GM18870 (cell line): ENCODE measurements around the gene CASQ2.

ENCODE experiments used
- ATAC-seq: cut with Tn5 transposase; IDR thresholded peaks from one replicate; pipeline ENCODE4 v1.9.1; 2021; ENCODE audit warnings: moderate library complexity; ENCODE audit not compliant: unreplicated experiment

The CASQ2 gene

DNA sequence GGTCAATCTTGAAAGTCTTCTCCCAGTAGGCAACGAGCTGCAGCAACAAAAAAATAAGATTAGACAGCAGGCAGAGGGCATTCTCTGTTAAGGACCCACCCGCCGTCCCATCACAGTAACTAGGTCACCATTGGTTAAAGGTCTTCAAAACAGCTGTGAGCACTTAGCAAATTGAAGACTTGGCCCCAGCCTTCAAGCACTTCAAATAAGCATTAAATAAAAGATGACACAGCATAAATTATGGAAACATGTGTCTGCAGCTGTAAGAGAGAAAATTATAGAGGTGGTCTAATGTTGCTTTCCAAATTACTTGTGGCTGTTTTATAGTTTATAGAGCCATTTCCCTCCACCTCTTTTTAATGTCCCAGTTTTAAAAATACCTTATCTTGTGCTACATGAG lies 65.6 kb downstream of the CASQ2 start:
- ATAC-seq = no peak

- ATAC-seq = no peak
Observed at GRCh38 chr1:115701090-115701489, 67.4 kb downstream of the CASQ2 start.

GRCh38 chr1:115697619-115698018 lies 70.9 kb downstream of the CASQ2 start:
- no peak for ATAC-seq

GRCh38 chr1:115694805-115695204 lies 73.7 kb downstream of the CASQ2 start:
- ATAC-seq = no peak

DNA sequence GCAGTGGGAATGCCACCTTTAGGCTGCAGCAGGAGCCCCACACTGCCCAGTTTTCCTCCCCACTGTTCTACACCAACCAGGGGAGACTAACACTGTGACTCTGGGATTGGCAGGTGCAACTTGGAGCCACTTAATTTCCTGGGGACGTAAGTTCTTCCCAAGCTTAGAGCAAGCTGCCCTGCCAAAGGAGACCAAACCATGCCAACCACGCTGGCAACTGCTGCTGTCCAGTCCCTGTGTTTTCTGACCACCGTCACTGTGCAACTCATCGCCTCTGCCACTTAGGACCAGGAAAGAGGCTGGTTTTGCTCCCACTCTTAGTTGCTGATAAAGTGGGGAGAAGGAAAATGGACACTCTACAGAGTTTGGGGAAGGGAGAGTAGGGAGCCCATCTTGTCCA lies 76.3 kb downstream of the CASQ2 start:
- ATAC-seq = no peak

GRCh38 chr1:115690972-115691371 lies 77.5 kb downstream of the CASQ2 start:
- ATAC-seq = no peak

- no peak for ATAC-seq
Observed at GRCh38 chr1:115687744-115688143, 80.8 kb downstream of the CASQ2 start.

GRCh38 chr1:115685029-115685705 lies 83.3 kb downstream of the CASQ2 start:
- no peak for ATAC-seq

- ATAC-seq = no peak
Observed at GRCh38 chr1:115682792-115683191, 85.7 kb downstream of the CASQ2 start.

GRCh38 chr1:115680730-115681111 lies 87.8 kb downstream of the CASQ2 start:
- no peak for ATAC-seq

- ATAC-seq = no peak
Observed at GRCh38 chr1:115679141-115679611, 89.3 kb downstream of the CASQ2 start.

DNA sequence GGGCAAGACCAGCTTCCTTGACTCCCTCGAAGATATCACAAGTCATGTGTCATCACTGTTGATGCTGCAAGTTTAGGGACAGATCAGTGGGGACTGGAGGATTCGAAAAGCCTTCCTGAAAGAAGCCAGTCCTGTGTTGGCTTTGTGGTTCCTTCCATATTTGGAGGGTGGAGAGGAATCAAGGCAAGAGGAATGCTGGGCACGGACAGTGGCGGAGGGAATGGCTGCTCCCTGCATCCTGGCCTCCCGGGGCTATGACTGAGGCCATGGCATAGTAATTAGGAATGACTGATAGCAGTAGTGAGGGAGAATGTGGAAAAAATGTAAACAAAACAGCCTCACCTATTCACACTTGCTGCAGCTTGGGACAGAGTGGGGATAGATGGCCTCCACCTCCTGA lies 90.4 kb downstream of the CASQ2 start:
- no peak for ATAC-seq

DNA sequence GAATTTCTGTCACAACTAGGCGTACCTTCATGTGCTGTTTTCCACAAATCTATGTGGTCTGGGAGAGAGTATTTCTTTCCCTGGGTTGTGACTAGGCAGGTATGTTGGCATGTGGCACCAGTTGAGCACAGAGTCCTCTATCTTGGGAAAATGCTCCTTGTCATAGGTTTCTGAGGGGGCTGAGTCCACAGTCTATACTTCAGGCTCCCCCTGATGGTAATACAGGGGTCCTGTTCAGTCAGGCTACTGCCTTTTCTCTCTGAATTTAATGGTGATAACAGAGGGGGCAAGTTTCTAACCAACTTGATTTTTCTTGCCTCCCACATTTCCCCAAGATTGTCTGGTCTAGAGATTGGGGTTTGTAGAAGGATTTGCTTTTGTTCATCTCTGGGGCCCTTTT lies 90.9 kb downstream of the CASQ2 start:
- ATAC-seq = no peak

- ATAC-seq = peak; percentile 47
Observed at GRCh38 chr1:115677182-115677555, 91.3 kb downstream of the CASQ2 start.

DNA sequence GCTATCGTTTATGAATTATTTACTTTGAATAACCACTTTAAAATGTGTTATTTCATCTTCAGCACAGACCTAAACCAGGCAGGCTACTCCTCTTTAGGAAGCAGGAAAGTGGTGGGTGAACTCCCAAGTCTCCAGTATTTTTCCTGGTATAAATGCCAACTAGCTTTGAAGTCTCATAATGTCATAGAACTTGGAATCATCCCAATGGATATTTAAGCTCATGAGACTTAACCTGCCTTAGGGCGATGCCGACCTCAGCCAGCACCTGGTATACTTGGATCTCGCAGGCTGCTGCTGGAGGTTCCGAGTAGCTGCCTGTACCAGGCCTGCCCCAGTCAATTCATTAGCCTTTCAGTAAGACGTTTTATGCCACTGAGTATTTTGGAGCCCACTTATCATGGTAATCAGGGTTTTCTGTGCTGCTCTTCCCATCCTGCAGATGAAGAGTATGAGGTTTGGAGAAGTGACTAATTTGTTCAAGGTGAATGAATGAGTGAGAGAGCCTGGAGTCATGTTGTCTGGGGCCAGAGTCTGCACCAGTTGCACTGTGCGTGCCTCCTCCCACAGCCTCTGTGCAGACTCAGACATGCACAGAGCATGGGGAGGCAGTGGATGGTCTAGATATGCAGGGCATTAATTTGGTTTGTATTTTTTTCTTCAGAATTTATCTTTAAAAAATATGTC lies 91.9 kb downstream of the CASQ2 start:
- ATAC-seq = peak; percentile 27

- ATAC-seq = no peak
Observed at GRCh38 chr1:115672224-115673009, 96.1 kb downstream of the CASQ2 start.

DNA sequence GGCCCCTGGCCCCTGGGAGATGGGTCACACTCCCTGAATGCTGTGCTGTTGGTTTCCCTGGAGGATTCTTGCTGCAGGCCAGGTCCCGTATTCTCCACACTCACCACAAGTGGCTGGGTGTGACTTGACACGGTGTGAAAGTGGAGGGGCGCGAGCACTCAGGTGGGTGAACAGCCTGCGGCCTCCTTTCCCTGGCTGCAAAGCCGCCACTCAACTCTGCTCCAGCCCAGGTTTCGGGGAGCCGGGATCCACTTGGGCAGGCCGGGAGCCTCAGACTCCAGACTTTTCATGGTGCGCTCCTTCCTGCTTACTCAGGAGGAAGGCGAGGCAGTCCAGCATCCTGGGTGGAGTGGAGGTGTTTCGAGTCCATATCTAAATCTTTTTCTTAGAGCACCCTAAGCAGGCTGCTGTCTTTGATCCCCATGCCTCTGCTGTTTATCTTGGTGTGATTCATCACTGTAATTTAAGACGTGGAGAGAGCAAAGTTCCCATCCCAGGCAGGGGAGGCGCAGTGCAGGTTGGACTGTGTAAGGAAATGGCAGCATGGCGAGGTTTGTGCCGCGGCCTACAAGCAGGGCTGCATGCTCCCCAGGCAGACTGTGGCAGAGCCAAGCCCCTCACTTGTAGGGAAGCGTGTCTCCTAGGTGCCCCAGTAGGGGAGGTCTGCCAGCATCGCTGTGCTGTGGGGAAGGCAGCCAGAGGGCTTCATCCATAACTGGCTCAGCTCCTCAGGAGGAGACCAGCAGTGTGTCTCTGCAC lies 97.2 kb downstream of the CASQ2 start:
- ATAC-seq = no peak

DNA sequence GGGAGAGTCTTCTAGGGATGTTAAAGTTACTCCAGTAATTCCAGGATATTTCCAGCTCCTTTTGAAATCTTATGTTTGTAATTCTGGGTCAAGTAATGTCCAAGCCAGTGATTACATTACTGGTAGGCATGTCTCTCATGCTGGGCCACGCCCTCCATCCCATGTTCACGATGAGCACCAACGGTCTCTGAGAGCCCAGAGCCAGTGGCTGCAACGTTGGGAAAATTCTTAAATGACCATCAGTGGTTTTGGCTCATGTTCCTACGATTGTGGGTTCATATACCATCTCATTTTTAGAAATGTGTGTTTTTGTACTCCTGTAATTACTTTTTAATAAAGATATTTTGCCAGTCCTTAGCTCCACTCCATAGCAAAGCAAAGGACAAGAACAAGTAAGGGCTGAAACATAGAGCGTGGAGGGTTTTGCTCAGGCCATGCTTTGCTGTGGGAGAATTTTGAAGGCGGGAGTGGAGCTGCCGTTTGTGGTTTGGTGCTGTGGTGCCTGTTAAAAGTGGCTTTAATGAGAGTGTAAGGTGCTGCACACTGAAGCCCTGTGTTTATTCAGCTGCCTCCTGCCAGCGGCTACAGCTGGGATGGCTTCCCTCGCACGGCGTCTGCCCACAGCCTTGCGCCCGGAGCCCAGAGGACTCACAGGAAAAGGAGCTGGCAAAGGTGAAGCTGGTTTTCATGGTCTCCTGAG lies 97.9 kb downstream of the CASQ2 start:
- no peak for ATAC-seq

DNA sequence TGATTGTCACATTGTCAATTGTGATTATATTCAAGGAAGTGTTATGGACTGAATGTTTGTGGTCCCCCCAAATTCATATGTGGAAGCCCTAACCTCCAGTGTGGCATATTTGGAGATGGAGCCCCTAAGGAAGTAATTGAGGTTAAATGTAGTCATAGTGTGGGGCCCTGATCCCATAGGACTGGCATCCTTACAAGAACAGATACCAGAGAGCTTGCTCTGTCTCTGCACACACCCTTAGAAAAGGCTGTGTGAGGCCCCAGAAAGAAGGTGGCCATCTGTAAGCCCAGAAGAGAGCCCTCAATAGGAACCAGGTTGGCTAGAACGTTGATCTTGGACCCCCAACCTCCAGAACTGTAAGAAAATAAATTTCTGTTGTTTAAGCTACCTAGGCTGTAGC lies 98.6 kb downstream of the CASQ2 start:
- no peak for ATAC-seq

DNA sequence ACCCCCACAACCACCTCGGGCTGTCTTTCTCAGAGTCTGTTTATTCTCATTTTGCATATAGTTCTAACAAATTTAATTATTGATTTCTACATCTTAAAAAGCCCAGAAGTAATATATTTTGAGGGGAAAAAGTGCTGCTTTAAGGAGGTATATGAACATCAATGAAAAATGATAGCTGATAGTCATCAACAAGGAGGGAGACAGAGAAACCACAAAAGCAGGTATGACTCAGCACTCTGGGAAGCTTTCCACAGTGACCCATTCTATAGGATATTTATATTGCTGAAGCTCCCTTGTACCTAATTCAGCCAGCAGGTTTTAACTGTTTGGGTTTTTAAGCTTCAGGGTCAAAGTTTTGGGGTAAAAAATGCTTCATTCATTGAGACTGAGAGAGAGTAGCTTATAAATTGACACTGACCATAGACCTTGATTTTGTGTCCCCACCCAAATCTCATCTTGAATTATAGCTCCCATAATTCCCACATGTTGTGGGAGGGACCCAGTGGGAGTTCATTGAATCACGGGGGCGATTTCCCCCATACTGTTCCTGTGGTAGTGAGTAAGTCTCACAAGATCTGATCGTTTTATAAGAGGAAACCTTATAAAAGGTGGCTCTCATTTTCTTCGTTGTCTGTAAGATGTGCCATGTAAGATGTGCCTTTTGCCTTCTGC lies 99.4 kb downstream of the CASQ2 start:
- no peak for ATAC-seq
